Esophagus squamous epithelium (tissue), 4 donors: Measurements from ENCODE around the gene CCDC73.

Source experiments
- POLR2A ChIP-seq, 4 donors: fragments of 450-650 bp; IDR thresholded peaks; one replicate each; pipeline ENCODE4 v1.6.1; 2017; ENCODE audit warnings: antibody characterized with exemption in 4 of 4, mild to moderate bottlenecking in 4 of 4, moderate library complexity in 3 of 4
- TF ChIP-seq, protein P1 (sequence below), 6 experiments: fragments of 450-650 bp in 4 of 6; fragments of 200-600 bp in 2 of 6; sonication (generic) in 2 of 6; IDR thresholded peaks; one replicate each; pipeline ENCODE4 v1.5.1; 2016 to 2019; ENCODE audit warnings: antibody characterized with exemption in 6 of 6, mild to moderate bottlenecking in 4 of 6, moderate library complexity in 4 of 6

DNA sequence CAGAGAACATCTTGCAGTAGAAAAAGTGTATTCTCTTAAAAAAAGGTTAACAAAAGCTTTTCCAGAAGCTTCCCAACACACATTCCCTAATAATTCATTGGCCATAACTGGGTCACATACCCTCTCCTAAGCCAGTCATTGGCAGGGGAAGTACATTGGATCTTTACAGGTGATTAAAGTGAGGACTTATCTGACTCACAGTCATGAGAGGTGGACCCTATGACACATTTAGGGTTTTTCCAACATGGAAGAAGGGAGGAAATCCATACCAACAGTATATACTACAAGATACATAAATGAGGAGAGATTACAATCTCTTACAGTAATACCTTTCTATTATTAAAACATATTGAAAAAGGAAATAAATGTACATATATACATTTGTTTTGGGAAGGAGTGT lies 72.2 kb downstream of the CCDC73 start:
- TF ChIP-seq, protein P1, sequence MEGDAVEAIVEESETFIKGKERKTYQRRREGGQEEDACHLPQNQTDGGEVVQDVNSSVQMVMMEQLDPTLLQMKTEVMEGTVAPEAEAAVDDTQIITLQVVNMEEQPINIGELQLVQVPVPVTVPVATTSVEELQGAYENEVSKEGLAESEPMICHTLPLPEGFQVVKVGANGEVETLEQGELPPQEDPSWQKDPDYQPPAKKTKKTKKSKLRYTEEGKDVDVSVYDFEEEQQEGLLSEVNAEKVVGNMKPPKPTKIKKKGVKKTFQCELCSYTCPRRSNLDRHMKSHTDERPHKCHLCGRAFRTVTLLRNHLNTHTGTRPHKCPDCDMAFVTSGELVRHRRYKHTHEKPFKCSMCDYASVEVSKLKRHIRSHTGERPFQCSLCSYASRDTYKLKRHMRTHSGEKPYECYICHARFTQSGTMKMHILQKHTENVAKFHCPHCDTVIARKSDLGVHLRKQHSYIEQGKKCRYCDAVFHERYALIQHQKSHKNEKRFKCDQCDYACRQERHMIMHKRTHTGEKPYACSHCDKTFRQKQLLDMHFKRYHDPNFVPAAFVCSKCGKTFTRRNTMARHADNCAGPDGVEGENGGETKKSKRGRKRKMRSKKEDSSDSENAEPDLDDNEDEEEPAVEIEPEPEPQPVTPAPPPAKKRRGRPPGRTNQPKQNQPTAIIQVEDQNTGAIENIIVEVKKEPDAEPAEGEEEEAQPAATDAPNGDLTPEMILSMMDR (IDR thresholded peaks at IDR 0.05), result no peak
- no peak for TF ChIP-seq POLR2A (IDR thresholded peaks at IDR 0.05)
